K562 (cell line): ENCODE results near the gene RANBP3. TPM values are rescaled to one million over a fixed set of nuclear protein-coding genes. Genes with fewer than 3 reads are reported as not detected.

ENCODE experiments used
- BRD4 ChIP-seq: fragments of 200-600 bp; sonication (generic); IDR thresholded peaks from 2 replicates; pipeline ENCODE4 v1.6.1; 2017; ENCODE audit warnings: inconsistent platforms
- ESRRA ChIP-seq: fragments of 450-650 bp; IDR thresholded peaks from 2 replicates; pipeline ENCODE4 v1.6.1; 2014; ENCODE audit warnings: low read depth, mild to moderate bottlenecking, moderate library complexity, borderline replicate concordance
- FOXM1 ChIP-seq, 2 experiments: fragments of 450-650 bp in 1 of 2; sonication (generic) in 1 of 2; formaldehyde crosslinking in 1 of 2; IDR thresholded peaks; 2 replicates each; pipeline versions ENCODE4 v1.6.1 to v1.9.0; 2017 to 2022; ENCODE audit warnings: low read depth in 2 of 2, mild to moderate bottlenecking in 2 of 2, missing genetic modification reagents in 1 of 2, moderate library complexity in 1 of 2
- HNRNPK ChIP-seq: fragments of 200-400 bp; formaldehyde crosslinking; IDR thresholded peaks from one replicate; pipeline ENCODE4 v1.6.1; 2018; ENCODE audit warnings: mild to moderate bottlenecking, low read depth, low read length; ENCODE audit not compliant: poor library complexity, severe bottlenecking
- JUND ChIP-seq, 2 experiments: IDR thresholded peaks; 2 replicates in 1 of 2; 3 replicates in 1 of 2; pipeline ENCODE4 v1.6.1; 2011; ENCODE audit warnings: borderline replicate concordance in 2 of 2, low read depth in 2 of 2, low read length in 2 of 2, improper control_type of control experiment in 1 of 2, missing biosample characterization in 1 of 2, missing genetic modification characterization in 1 of 2, missing genetic modification reagents in 1 of 2
- KAT7 ChIP-seq: sonication (generic); formaldehyde crosslinking; IDR thresholded peaks from 2 replicates; pipeline ENCODE4 v1.8.0; 2022; ENCODE audit warnings: missing genetic modification reagents, mild to moderate bottlenecking, borderline replicate concordance
- KLF13 ChIP-seq: fragments of 450-650 bp; IDR thresholded peaks from 2 replicates; pipeline ENCODE4 v1.6.1; 2016; ENCODE audit warnings: missing genetic modification characterization, low read depth, mild to moderate bottlenecking, missing compliant biosample characterization, moderate library complexity, borderline replicate concordance
- MAFF ChIP-seq: IDR thresholded peaks from 2 replicates; pipeline ENCODE4 v1.6.1; 2012; ENCODE audit warnings: low read length, improper control_type of control experiment
- MEF2A ChIP-seq: IDR thresholded peaks from 2 replicates; pipeline ENCODE4 v1.6.1; 2011; ENCODE audit warnings: low read depth, mild to moderate bottlenecking, low read length, moderate library complexity; ENCODE audit not compliant: control insufficient read depth
- NBN ChIP-seq: fragments of 450-650 bp; IDR thresholded peaks from 2 replicates; pipeline ENCODE4 v1.6.1; 2016; ENCODE audit warnings: low read depth, mild to moderate bottlenecking
- PTBP1 ChIP-seq: fragments of 200-400 bp; formaldehyde crosslinking; IDR thresholded peaks from 2 replicates; pipeline ENCODE4 v1.6.1; 2017; ENCODE audit warnings: low read depth, low read length
- PURB ChIP-seq: sonication (generic); formaldehyde crosslinking; IDR thresholded peaks from 2 replicates; pipeline ENCODE4 v1.9.0; 2021; ENCODE audit warnings: low read depth, mild to moderate bottlenecking, missing genetic modification reagents
- RHOXF2B ChIP-seq: fragments of 250-450 bp; sonication (Bioruptor Pico); conservative IDR thresholded peaks from 2 replicates; pipeline ENCODE4 v1.5.1; 2021
- SIX5 ChIP-seq, 2 experiments: IDR thresholded peaks; 2 replicates each; pipeline ENCODE4 v1.6.1; 2011; ENCODE audit warnings: low read length in 2 of 2, borderline replicate concordance in 1 of 2, low read depth in 1 of 2, mild to moderate bottlenecking in 1 of 2, moderate library complexity in 1 of 2; ENCODE audit not compliant: insufficient read depth in 1 of 2
- SMARCB1 ChIP-seq: IDR thresholded peaks from 2 replicates; pipeline ENCODE4 v1.6.1; 2011; ENCODE audit warnings: improper control_type of control experiment, low read depth; ENCODE audit not compliant: insufficient read length
- SP2 ChIP-seq: IDR thresholded peaks from 2 replicates; pipeline ENCODE4 v1.6.1; 2011; ENCODE audit warnings: mild to moderate bottlenecking, low read depth, low read length, moderate library complexity; ENCODE audit not compliant: poor library complexity, severe bottlenecking; ENCODE audit errors: extremely low read depth
- ZKSCAN8 ChIP-seq: fragments of 200-800 bp; sonication (Bioruptor generic); IDR thresholded peaks from 2 replicates; pipeline ENCODE4 v1.6.1; 2016; ENCODE audit warnings: missing genetic modification characterization, missing compliant biosample characterization
- ZNF551 ChIP-seq: fragments of 250-450 bp; sonication (Bioruptor Pico); IDR thresholded peaks from 2 replicates; pipeline ENCODE4 v1.5.0; 2021; ENCODE audit warnings: mild to moderate bottlenecking, moderate library complexity
- polyA plus RNA-seq, 8 experiments: library from polyadenylated mRNA; depleted of rRNA in 4 of 8; stranded (reverse) in 5 of 8; unstranded in 3 of 8; fragments of >200 nt; fragmentation: Nextera tagmentation in 2 of 8; fragmentation: Illumina TruSeq in 1 of 8; extraction: Ambion mirVana in 2 of 8; extraction: Trizol in 1 of 8; gene quantifications; 2 replicates each; pipeline versions ENCODE4 v1.2.1 to v1.2.3, GENCODE V29; 2011 to 2014; ENCODE audit warnings: inconsistent platforms in 1 of 8, missing spikeins in 1 of 8
- total RNA-seq, 7 experiments: library from RNA; depleted of rRNA in 6 of 7; stranded (reverse); fragments of >200 nt in 6 of 7; fragmentation: Illumina TruSeq in 2 of 7; extraction: Trizol in 2 of 7; gene quantifications; 2 replicates each; pipeline versions ENCODE4 v1.2.1 to v1.2.3, GENCODE V29; 2011 to 2021; ENCODE audit warnings: low replicate concordance in 1 of 7
- TF ChIP-seq, protein P1 (sequence below), 2 experiments: fragments of 450-650 bp in 1 of 2; sonication (generic) in 1 of 2; formaldehyde crosslinking; conservative IDR thresholded peaks; 2 replicates each; pipeline versions ENCODE4 v1.4.0 to v1.8.1; 2020 to 2022; ENCODE audit warnings: mild to moderate bottlenecking in 1 of 2, missing genetic modification reagents in 1 of 2
- TF ChIP-seq, protein P2 (sequence below): sonication (generic); formaldehyde crosslinking; IDR thresholded peaks from 2 replicates; pipeline ENCODE4 v1.8.1; 2023; ENCODE audit warnings: mild to moderate bottlenecking, missing genetic modification reagents
- TF ChIP-seq, protein P3 (sequence below), 2 experiments: fragments of 450-650 bp in 1 of 2; sonication (generic) in 1 of 2; formaldehyde crosslinking in 1 of 2; IDR thresholded peaks in 1 of 2; conservative IDR thresholded peaks in 1 of 2; 2 replicates each; pipeline versions ENCODE4 v1.6.1 to v1.8.1; 2016 to 2023; ENCODE audit warnings: mild to moderate bottlenecking in 2 of 2, moderate library complexity in 2 of 2, inconsistent platforms in 1 of 2, missing genetic modification reagents in 1 of 2

RANBP3 gene
- total and polyA plus RNA-seq, 9 of the 15 experiments (the other 6 are each of a cell fraction or from before 2014, with no cell fraction given), result 0.90 to 95.1 (median 63.2) TPM

DNA sequence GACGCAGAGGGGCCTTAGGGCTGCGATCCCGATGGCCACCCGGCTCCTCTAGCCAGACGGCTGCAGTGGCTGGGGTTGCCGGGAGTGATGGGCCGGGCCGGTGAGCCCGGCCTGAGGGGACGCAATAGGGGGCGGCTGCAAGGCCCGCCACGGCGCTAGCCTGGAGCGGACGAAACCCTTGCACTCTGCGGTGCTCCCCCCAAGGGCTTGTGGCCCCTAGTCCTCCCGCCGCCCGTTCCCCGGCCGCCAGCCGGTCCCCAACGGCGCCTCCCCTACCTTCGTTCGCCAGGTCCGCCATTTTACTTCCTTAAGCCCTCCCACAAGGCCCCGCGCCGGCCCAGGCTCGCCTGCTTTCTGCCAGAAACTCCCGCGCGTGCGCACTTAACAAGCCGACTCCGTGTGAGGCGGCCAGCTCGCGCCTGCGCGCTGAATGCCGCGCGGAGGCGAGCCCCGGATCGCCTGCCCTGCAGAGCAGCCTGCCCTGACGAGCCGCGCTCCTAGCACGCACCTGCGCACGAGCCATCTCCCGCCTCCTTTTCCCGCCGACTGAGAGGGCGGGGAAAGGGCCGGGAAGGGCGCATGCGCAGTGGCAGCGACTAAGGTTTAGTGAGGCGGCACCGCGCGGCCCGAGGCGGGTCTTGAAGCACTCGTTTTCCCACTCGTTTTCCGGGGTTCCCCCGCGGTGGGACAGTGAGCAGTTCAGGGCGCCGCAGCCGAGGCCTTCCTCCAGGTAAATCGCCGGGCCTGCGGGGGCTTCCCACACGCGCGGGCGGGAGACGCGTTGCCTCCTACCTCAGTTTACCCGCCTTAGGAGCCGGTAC lies at the start of gene RANBP3 (continued):
- TF ChIP-seq, protein P1, sequence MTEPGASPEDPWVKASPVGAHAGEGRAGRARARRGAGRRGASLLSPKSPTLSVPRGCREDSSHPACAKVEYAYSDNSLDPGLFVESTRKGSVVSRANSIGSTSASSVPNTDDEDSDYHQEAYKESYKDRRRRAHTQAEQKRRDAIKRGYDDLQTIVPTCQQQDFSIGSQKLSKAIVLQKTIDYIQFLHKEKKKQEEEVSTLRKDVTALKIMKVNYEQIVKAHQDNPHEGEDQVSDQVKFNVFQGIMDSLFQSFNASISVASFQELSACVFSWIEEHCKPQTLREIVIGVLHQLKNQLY (CRISPR knock-in tag; conservative IDR thresholded peaks at IDR 0.05), result 0 out of 4 replicates have a peak, but pooled peaks of 1 of the 2 experiments have one; percentile 32
- no peak for TF ChIP-seq KAT7 (CRISPR knock-in tag)
- TF ChIP-seq, protein P2, sequence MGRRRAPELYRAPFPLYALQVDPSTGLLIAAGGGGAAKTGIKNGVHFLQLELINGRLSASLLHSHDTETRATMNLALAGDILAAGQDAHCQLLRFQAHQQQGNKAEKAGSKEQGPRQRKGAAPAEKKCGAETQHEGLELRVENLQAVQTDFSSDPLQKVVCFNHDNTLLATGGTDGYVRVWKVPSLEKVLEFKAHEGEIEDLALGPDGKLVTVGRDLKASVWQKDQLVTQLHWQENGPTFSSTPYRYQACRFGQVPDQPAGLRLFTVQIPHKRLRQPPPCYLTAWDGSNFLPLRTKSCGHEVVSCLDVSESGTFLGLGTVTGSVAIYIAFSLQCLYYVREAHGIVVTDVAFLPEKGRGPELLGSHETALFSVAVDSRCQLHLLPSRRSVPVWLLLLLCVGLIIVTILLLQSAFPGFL, result no peak
- TF ChIP-seq ESRRA, result 0 out of 2 replicates have a peak, but pooled peaks have one; percentile 9
- TF ChIP-seq HNRNPK, result no peak
- TF ChIP-seq ZKSCAN8 (CRISPR knock-in tag), result no peak
- no peak for TF ChIP-seq ZNF551 (CRISPR knock-in tag)
- no peak for TF ChIP-seq SIX5 (IDR thresholded peaks at IDR 0.05; ENCODE audit: borderline replicate concordance in 1 of 2, insufficient read depth in 1 of 2, low read depth in 1 of 2, low read length in 2 of 2)
- no peak for TF ChIP-seq MEF2A
- no peak for TF ChIP-seq SMARCB1
- TF ChIP-seq PURB (CRISPR knock-in tag), result no peak
- no peak for TF ChIP-seq BRD4
- TF ChIP-seq FOXM1 (IDR thresholded peaks at IDR 0.05; ENCODE audit: low read depth), result no peak
- TF ChIP-seq FOXM1 (CRISPR knock-in tag; IDR thresholded peaks at IDR 0.05; ENCODE audit: low read depth), result peak; percentile 97
- TF ChIP-seq SP2, result no peak
- no peak for TF ChIP-seq PTBP1
- TF ChIP-seq, protein P3, sequence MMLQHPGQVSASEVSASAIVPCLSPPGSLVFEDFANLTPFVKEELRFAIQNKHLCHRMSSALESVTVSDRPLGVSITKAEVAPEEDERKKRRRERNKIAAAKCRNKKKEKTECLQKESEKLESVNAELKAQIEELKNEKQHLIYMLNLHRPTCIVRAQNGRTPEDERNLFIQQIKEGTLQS (IDR thresholded peaks at IDR 0.05), result no peak
- TF ChIP-seq, protein P3 (CRISPR knock-in tag; conservative IDR thresholded peaks at IDR 0.05), result 0 out of 2 replicates have a peak, but pooled peaks have one; percentile 44
- TF ChIP-seq MAFF, result no peak
- no peak for TF ChIP-seq RHOXF2B (CRISPR knock-in tag)
- TF ChIP-seq KLF13 (tag), result peak; percentile 28; the same call in 1 of the 2 replicates
- TF ChIP-seq JUND (IDR thresholded peaks at IDR 0.05; ENCODE audit: borderline replicate concordance, low read depth, low read length), result no peak
- no peak for TF ChIP-seq JUND (tag; IDR thresholded peaks at IDR 0.05; ENCODE audit: borderline replicate concordance, low read depth, low read length)
- no peak for TF ChIP-seq NBN
